Mesenteric fat pad (tissue), 1 donor: ENCODE measurements around the gene TBC1D3E. TPM values are rescaled to one million over a fixed set of nuclear protein-coding genes. Genes with fewer than 3 reads are reported as not detected.
"Not testable (repeated sequence)": the region's sequence is repeated elsewhere in the genome, so short reads cannot be mapped to it uniquely, and the experiment has no call there.

ENCODE experiments used
- DNase-seq: peaks from one replicate; pipeline ENCODE4 v3.0.0-alpha.2; 2020; ENCODE audit warnings: low spot score
- long read RNA-seq: library from polyadenylated mRNA; unstranded; transcript quantifications from one replicate; pipeline ENCODE4 v2.0.0, GENCODE V29; 2020
- total RNA-seq: library from RNA; stranded (reverse); fragmentation: NEBNext Ultra II Directional; extraction: Animal tissue kit (Norgen Biotek cat#: 25700); gene quantifications from one replicate; pipeline ENCODE4 v1.2.1, GENCODE V29; 2021
- donor health status: DM: yes; HTN: yes; CAD: no.

Gene TBC1D3E
- not detected for total RNA-seq
- long read RNA-seq = 0 reads

DNA sequence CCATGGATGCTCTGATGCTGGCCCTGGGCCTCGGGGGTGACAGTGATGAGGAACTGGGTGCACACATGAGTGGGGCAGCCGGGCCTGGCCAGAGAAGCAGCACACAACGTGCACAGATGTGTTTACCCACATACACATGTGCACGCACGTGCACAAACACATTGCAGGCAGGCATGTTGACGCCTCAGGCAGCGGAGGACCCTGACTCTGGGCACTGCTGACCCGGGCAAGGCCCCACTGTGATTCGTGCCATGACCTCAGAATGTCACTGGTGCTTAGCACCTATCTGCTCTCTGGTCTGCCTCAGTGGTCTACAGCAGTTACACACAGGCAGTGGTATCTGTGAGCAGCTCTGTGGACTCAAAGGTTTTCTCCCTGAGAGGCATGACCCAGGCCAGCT lies at the start of gene TBC1D3E:
Gene TBC1D3E, plus strand, starts transcription at position 301 of the 400 bp plus-strand sequence. CDS start 1,545 bp downstream, outside the sequence.
- DNase-seq = not testable (repeated sequence)

DNA sequence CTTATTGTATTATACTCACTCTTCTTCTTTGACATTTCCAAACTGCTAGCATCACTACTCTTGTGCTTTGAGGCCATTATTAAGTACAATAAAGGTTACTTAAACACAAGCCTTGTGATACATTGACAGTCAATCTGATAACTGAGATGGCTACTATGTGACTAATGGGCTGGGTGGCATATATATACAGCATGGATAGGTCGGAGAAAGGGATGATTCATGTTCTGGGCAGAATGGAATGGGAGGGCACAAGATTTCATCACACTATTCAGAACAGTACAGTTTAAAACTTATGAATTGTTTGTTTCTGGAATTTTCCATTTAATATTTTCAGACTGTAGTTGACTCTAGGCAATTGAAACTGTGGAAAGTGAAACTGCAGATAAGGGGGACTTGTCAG lies 40.4 kb upstream of the TBC1D3E start:
- not testable (repeated sequence) for DNase-seq

DNA sequence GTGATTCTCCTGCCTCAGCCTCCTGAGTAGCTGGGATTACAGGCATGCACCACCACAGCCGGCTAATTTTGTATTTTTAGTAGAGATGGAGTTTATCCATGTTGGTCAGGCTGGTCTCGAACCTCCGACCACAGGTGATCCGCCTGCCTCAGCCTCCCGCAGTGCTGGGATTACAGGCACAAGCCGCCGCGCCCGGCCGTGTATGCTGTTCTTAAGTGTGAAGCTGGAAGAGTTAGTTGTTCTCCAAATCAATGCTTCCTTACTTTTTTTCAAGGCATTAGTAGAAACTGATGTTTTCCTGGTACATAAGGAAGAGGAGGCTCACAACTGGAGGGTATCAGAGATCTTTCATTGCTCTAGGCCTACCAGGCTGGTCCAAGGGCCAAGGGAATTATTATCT lies 39.6 kb upstream of the TBC1D3E start:
- DNase-seq = peak; percentile 26

- DNase-seq = not testable (repeated sequence)
Observed at GRCh38 chr17:38094059-38094694, 33.6 kb upstream of the TBC1D3E start.

DNA sequence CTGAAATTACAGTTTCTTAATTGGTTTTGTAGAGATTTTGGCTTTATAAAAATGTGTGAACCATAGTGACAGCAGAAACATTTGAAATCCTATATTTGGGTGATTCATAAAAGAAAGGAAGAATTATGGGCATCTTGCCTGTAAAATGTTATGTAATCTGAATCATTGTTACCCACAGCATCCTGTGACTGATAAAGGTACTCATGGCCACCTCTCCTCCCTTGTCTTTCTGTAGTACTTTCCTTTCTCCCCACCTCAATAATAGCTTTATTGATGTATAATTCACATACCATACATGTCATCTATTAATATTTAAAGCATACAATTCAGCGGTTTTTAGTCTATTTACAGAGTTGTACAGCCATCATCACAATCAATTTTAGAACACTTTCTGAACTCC lies 28.5 kb upstream of the TBC1D3E start:
- DNase-seq = not testable (repeated sequence)

- DNase-seq = not testable (repeated sequence)
Observed at GRCh38 chr17:38119829-38120228, 7.9 kb upstream of the TBC1D3E start.

- DNase-seq = peak; percentile 91
Observed at GRCh38 chr17:38134860-38135259, 7.1 kb downstream of the TBC1D3E start.

Other genes starting within 250 kb of the TBC1D3E start
- gene TBC1D3K, start 203.5 kb upstream of the TBC1D3E start, total RNA-seq = not detected
- 5.5 TPM for gene TBC1D3L, start 138.9 kb upstream of the TBC1D3E start, total RNA-seq
- not detected for gene TBC1D3D, start 124.0 kb upstream of the TBC1D3E start, total RNA-seq
- 0.19 TPM for gene TBC1D3C, start 59.3 kb upstream of the TBC1D3E start, total RNA-seq
- gene TBC1D3, start 64.6 kb downstream of the TBC1D3E start, total RNA-seq = not detected
- 21.7 TPM for gene MRPL45, start 169.2 kb downstream of the TBC1D3E start, total RNA-seq
- not detected for gene GPR179, start 216.0 kb downstream of the TBC1D3E start, total RNA-seq
- 14.5 TPM for gene SOCS7, start 223.9 kb downstream of the TBC1D3E start, total RNA-seq